Measurements from ENCODE around the gene DAZL.

DNA sequence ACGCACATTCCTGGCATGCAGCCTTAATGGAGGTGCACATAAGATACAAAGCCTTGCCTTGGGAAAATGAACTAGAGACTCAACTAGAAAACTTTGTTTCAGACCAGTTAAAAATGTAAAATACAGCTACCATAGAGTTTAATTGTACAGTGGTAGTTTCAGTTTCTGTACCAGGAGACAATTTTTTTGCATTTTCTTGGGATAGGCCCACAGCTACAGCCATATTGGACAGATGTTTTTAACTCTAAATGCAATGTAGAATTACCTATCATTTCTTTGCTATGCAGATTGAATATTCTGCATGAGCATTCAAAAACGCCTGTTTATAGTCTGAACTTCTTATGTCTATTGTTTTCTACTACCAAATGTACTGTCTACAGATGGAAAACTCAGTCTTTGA is 20.3 kb downstream of the DAZL start:
- TF ChIP-seq, protein P1, sequence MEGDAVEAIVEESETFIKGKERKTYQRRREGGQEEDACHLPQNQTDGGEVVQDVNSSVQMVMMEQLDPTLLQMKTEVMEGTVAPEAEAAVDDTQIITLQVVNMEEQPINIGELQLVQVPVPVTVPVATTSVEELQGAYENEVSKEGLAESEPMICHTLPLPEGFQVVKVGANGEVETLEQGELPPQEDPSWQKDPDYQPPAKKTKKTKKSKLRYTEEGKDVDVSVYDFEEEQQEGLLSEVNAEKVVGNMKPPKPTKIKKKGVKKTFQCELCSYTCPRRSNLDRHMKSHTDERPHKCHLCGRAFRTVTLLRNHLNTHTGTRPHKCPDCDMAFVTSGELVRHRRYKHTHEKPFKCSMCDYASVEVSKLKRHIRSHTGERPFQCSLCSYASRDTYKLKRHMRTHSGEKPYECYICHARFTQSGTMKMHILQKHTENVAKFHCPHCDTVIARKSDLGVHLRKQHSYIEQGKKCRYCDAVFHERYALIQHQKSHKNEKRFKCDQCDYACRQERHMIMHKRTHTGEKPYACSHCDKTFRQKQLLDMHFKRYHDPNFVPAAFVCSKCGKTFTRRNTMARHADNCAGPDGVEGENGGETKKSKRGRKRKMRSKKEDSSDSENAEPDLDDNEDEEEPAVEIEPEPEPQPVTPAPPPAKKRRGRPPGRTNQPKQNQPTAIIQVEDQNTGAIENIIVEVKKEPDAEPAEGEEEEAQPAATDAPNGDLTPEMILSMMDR (IDR thresholded peaks at IDR 0.05) = no peak
- TF ChIP-seq, protein P2, sequence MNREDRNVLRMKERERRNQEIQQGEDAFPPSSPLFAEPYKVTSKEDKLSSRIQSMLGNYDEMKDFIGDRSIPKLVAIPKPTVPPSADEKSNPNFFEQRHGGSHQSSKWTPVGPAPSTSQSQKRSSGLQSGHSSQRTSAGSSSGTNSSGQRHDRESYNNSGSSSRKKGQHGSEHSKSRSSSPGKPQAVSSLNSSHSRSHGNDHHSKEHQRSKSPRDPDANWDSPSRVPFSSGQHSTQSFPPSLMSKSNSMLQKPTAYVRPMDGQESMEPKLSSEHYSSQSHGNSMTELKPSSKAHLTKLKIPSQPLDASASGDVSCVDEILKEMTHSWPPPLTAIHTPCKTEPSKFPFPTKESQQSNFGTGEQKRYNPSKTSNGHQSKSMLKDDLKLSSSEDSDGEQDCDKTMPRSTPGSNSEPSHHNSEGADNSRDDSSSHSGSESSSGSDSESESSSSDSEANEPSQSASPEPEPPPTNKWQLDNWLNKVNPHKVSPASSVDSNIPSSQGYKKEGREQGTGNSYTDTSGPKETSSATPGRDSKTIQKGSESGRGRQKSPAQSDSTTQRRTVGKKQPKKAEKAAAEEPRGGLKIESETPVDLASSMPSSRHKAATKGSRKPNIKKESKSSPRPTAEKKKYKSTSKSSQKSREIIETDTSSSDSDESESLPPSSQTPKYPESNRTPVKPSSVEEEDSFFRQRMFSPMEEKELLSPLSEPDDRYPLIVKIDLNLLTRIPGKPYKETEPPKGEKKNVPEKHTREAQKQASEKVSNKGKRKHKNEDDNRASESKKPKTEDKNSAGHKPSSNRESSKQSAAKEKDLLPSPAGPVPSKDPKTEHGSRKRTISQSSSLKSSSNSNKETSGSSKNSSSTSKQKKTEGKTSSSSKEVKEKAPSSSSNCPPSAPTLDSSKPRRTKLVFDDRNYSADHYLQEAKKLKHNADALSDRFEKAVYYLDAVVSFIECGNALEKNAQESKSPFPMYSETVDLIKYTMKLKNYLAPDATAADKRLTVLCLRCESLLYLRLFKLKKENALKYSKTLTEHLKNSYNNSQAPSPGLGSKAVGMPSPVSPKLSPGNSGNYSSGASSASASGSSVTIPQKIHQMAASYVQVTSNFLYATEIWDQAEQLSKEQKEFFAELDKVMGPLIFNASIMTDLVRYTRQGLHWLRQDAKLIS (CRISPR knock-in tag; IDR thresholded peaks at IDR 0.05; ENCODE audit: borderline replicate concordance) = no peak
- TF ChIP-seq ELF4 (CRISPR knock-in tag; IDR thresholded peaks at IDR 0.05; ENCODE audit: low read depth) = no peak
- no peak for TF ChIP-seq TP53 (CRISPR knock-in tag; IDR thresholded peaks at IDR 0.05)
- no peak for TF ChIP-seq ARID4B (CRISPR knock-in tag; IDR thresholded peaks at IDR 0.05; ENCODE audit: borderline replicate concordance)
- TF ChIP-seq ATF3 (CRISPR knock-in tag; conservative IDR thresholded peaks at IDR 0.05) = no peak
- TF ChIP-seq ZNF121 (CRISPR knock-in tag; IDR thresholded peaks at IDR 0.05) = no peak
- TF ChIP-seq FOXJ3 (CRISPR knock-in tag; IDR thresholded peaks at IDR 0.05; ENCODE audit: borderline replicate concordance) = no peak
